Cardiac septum (tissue), 1 donor: ENCODE results near the gene GRIN2A. TPM values are rescaled to one million over a fixed set of nuclear protein-coding genes. Genes with fewer than 3 reads are reported as not detected.

ENCODE experiments used
- DNase-seq: peaks from one replicate; pipeline ENCODE4 v3.0.0-alpha.2; 2020; ENCODE audit warnings: low spot score
- intact Hi-C: fragments of 100-400 bp; cut with DNase I; formaldehyde crosslinking; loops from one replicate; pipeline ENCODE4 v1.14.0; 2022
- total RNA-seq: library from RNA; stranded (reverse); fragmentation: NEBNext Ultra II Directional; extraction: Animal tissue kit (Norgen Biotek cat#: 25700); gene quantifications from one replicate; pipeline ENCODE4 v1.2.1, GENCODE V29; 2021
- donor health status: DM: no; HTN: no; CAD: no.

Gene GRIN2A
- total RNA-seq, 1 donor from 2014 or later = 1.1 TPM

GRCh38 chr16:9849697-9850245 lies 332.5 kb downstream of the GRIN2A start:
- intact Hi-C loops = loop anchor here (5.0 to 10.0 kb wide), 2 partner anchors 52 to 235 kb away; no protein-coding TSS in a partner anchor

GRCh38 chr16:9847146-9847545 lies 335.1 kb downstream of the GRIN2A start:
- intact Hi-C loops = no loop called here
- DNase-seq = no peak

More at GRCh38 chr16:9849697-9850245, 332.5 kb downstream of the GRIN2A start:
- DNase-seq = no peak

- intact Hi-C loops = no loop called here
- DNase-seq = no peak
These were observed 335.7 kb downstream of the GRIN2A start for GRCh38 chr16:9846362-9847099.

- intact Hi-C loops = no loop called here
- no peak for DNase-seq
These were observed 336.4 kb downstream of the GRIN2A start for GRCh38 chr16:9845661-9846361.

- no peak for DNase-seq
- intact Hi-C loops = no loop called here
These were observed 337.9 kb downstream of the GRIN2A start for GRCh38 chr16:9844361-9844760.

- DNase-seq = no peak
- intact Hi-C loops = no loop called here
These were observed 338.7 kb downstream of the GRIN2A start for GRCh38 chr16:9843424-9844018.

GRCh38 chr16:9840761-9841665 lies 341.2 kb downstream of the GRIN2A start:
- intact Hi-C loops = no loop called here

GRCh38 chr16:9837481-9837880 lies 344.7 kb downstream of the GRIN2A start:
- intact Hi-C loops = no loop called here
- no peak for DNase-seq

More at GRCh38 chr16:9840761-9841665, 341.2 kb downstream of the GRIN2A start:
- no peak for DNase-seq

GRCh38 chr16:9836118-9836736 lies 346.0 kb downstream of the GRIN2A start:
- DNase-seq = no peak
- intact Hi-C loops = no loop called here

- intact Hi-C loops = no loop called here
- no peak for DNase-seq
These were observed 355.0 kb downstream of the GRIN2A start for GRCh38 chr16:9827062-9827752.

- intact Hi-C loops = no loop called here
- no peak for DNase-seq
These were observed 355.6 kb downstream of the GRIN2A start for GRCh38 chr16:9826656-9827055.

- intact Hi-C loops = no loop called here
- DNase-seq = no peak
These were observed 357.8 kb downstream of the GRIN2A start for GRCh38 chr16:9824200-9825068.

- DNase-seq = no peak
- intact Hi-C loops = no loop called here
These were observed 358.7 kb downstream of the GRIN2A start for GRCh38 chr16:9823510-9823909.

GRCh38 chr16:9821970-9822369 lies 360.3 kb downstream of the GRIN2A start:
- intact Hi-C loops = no loop called here
- no peak for DNase-seq

- no peak for DNase-seq
- intact Hi-C loops = no loop called here
These were observed 360.9 kb downstream of the GRIN2A start for GRCh38 chr16:9821331-9821730.

GRCh38 chr16:9820476-9821246 lies 361.6 kb downstream of the GRIN2A start:
- intact Hi-C loops = no loop called here
- no peak for DNase-seq

- intact Hi-C loops = no loop called here
- no peak for DNase-seq
These were observed 363.5 kb downstream of the GRIN2A start for GRCh38 chr16:9818702-9819101.
